ENCODE measurements around the gene CACNA1A. TPM values are rescaled to one million over a fixed set of nuclear protein-coding genes. Genes with fewer than 3 reads are reported as not detected.
A peak's percentile ranks its signal among the peaks of the same experiment; 100 is the strongest.

The CACNA1A gene
- total and polyA plus RNA-seq, 11 donors = 0.17 to 1.2 (median 0.67) TPM

GRCh38 chr19:13339869-13340268 is 166.4 kb downstream of the CACNA1A start:
- DNase-seq = no peak
- WGBS, 4 donors = 41 to 54% (median 49%) methylated on average over 13 of the region's 13 CpGs
- ATAC-seq = peak in 3 of 4 donors; percentile 42 to 60 (median 55)
- Histone ChIP-seq H3K4me3 (no peak overlapping the region), H3K27me3 (no peaks in the 10 kb centered on the region), H3K4me1 (no peaks in the 10 kb centered on the region), H3K36me3 (no peaks in the 10 kb centered on the region), H3K9me3 (peaks cover 0 to 28% (median 9%) of the 10 kb centered on the region in 12 donors), H3K27ac (peak overlapping the region in 1 of 12 donors; percentile 50)
- intact Hi-C loops (cut with DNase I) = no loop called here
- TF ChIP-seq POLR2A (IDR thresholded peaks at IDR 0.05) (no peak), CTCF (IDR thresholded peaks at IDR 0.05) (no peak)

- no peak for ATAC-seq
- H3K4me3 ChIP-seq = no peak overlapping the region
- no peaks in the 10 kb centered on the region for H3K36me3 ChIP-seq
Observed at GRCh38 chr19:13337181-13337580, 169.1 kb downstream of the CACNA1A start.

GRCh38 chr19:13334801-13335481 is 171.3 kb downstream of the CACNA1A start:
- no peaks in the 10 kb centered on the region for H3K4me1 ChIP-seq
- no peaks in the 10 kb centered on the region for H3K36me3 ChIP-seq
- no peak for DNase-seq
- no peaks in the 10 kb centered on the region for H3K27me3 ChIP-seq
- ATAC-seq = no peak
- H3K9me3 ChIP-seq = peaks cover 0 to 34% (median 11%) of the 10 kb centered on the region in 12 donors
- intact Hi-C loops (cut with DNase I) = no loop called here
- no peak overlapping the region for H3K4me3 ChIP-seq
- no peak overlapping the region for H3K27ac ChIP-seq
- 76 to 82% (median 78%) methylated on average over 7 of the region's 7 CpGs for WGBS, 4 donors
- no peak for TF ChIP-seq POLR2A (IDR thresholded peaks at IDR 0.05)
- TF ChIP-seq CTCF (IDR thresholded peaks at IDR 0.05) = no peak

More at GRCh38 chr19:13337181-13337580, 169.1 kb downstream of the CACNA1A start:
- no peaks in the 10 kb centered on the region for H3K27me3 ChIP-seq
- intact Hi-C loops (cut with DNase I) = no loop called here
- no peaks in the 10 kb centered on the region for H3K4me1 ChIP-seq
- no peak overlapping the region for H3K27ac ChIP-seq
- H3K9me3 ChIP-seq = peaks cover 0 to 20% (median 9%) of the 10 kb centered on the region in 12 donors
- DNase-seq = no peak
- no peak for TF ChIP-seq POLR2A (IDR thresholded peaks at IDR 0.05)
- 59 to 78% (median 70%) methylated on average over 3 of the region's 3 CpGs for WGBS, 4 donors

GRCh38 chr19:13330285-13330684 is 176.0 kb downstream of the CACNA1A start:
- Histone ChIP-seq H3K27me3 (no peaks in the 10 kb centered on the region), H3K36me3 (no peaks in the 10 kb centered on the region), H3K9me3 (peaks cover 0 to 17% (median 2%) of the 10 kb centered on the region in 12 donors), H3K4me3 (no peak overlapping the region), H3K4me1 (no peaks in the 10 kb centered on the region), H3K27ac (no peak overlapping the region)
- no peak for DNase-seq
- intact Hi-C loops (cut with DNase I) = no loop called here
- ATAC-seq = no peak
- 88 to 94% (median 92%) methylated on average over 6 of the region's 6 CpGs for WGBS, 4 donors
- TF ChIP-seq CTCF (IDR thresholded peaks at IDR 0.05) (no peak), POLR2A (IDR thresholded peaks at IDR 0.05) (no peak)

Measured in heart left ventricle (tissue), 16 donors.